MM.1S (cell line): Measurements from ENCODE around the gene SLC25A48.

ENCODE experiments used
- DNase-seq: peaks from one replicate; pipeline ENCODE4 v3.0.0-alpha.2; 2015
- H2AFZ ChIP-seq: fragments of 300-600 bp; sonication (generic); 2 replicates; pipeline ENCODE4 v1.6.0; 2016; ENCODE audit warnings: antibody characterized with exemption, low read length
- H3F3A ChIP-seq: fragments of 300-600 bp; sonication (generic); 2 replicates; pipeline ENCODE4 v1.6.1; 2016; ENCODE audit warnings: mild to moderate bottlenecking, antibody characterized with exemption, low read length, moderate library complexity, mixed read lengths; ENCODE audit not compliant: insufficient read depth
- H3K27ac ChIP-seq: fragments of 300-600 bp; sonication (generic); 2 replicates; pipeline ENCODE4 v1.5.1; 2016; ENCODE audit warnings: mild to moderate bottlenecking, low read length
- H3K27me3 ChIP-seq: fragments of 300-600 bp; sonication (generic); replicated peaks from 2 replicates; pipeline ENCODE4 v1.6.0; 2016; ENCODE audit warnings: low read length; ENCODE audit not compliant: insufficient read depth
- H3K36me3 ChIP-seq: fragments of 300-600 bp; sonication (generic); replicated peaks from 2 replicates; pipeline ENCODE4 v1.6.1; 2016; ENCODE audit warnings: mild to moderate bottlenecking, low read length, mixed read lengths; ENCODE audit not compliant: insufficient read depth
- H3K4me1 ChIP-seq: fragments of 300-600 bp; sonication (generic); 2 replicates; pipeline ENCODE4 v1.6.1; 2016; ENCODE audit warnings: low read length, mixed read lengths
- H3K4me2 ChIP-seq: fragments of 300-600 bp; sonication (generic); 2 replicates; pipeline ENCODE4 v1.6.0; 2016; ENCODE audit warnings: low read depth, low read length
- H3K4me3 ChIP-seq: fragments of 300-600 bp; sonication (generic); 2 replicates; pipeline ENCODE4 v1.5.1; 2016; ENCODE audit warnings: low read length, mixed read lengths
- H3K79me2 ChIP-seq: fragments of 300-600 bp; sonication (generic); 2 replicates; pipeline ENCODE4 v1.6.1; 2016; ENCODE audit warnings: mixed run types, low read length, mixed read lengths
- H3K9ac ChIP-seq: fragments of 300-600 bp; sonication (generic); 2 replicates; pipeline ENCODE4 v1.6.1; 2016; ENCODE audit warnings: low read length, mixed read lengths
- H3K9me2 ChIP-seq: fragments of 300-600 bp; sonication (generic); replicated peaks from 2 replicates; pipeline ENCODE4 v1.6.1; 2016; ENCODE audit warnings: mild to moderate bottlenecking, low read length, mixed read lengths; ENCODE audit not compliant: insufficient read depth
- H3K9me3 ChIP-seq: fragments of 300-600 bp; sonication (generic); replicated peaks from 2 replicates; pipeline ENCODE4 v1.6.1; 2016; ENCODE audit warnings: mild to moderate bottlenecking, low read length, mixed read lengths; ENCODE audit not compliant: insufficient read depth
- H4K20me1 ChIP-seq: fragments of 300-600 bp; sonication (generic); 2 replicates; pipeline ENCODE4 v1.6.1; 2016; ENCODE audit warnings: mild to moderate bottlenecking, low read length, moderate library complexity, mixed read lengths; ENCODE audit not compliant: insufficient read depth
- CTCF ChIP-seq: fragments of 300-600 bp; sonication (generic); IDR thresholded peaks from 2 replicates; pipeline ENCODE4 v1.5.1; 2016; ENCODE audit warnings: antibody characterized with exemption, low read length, mixed read lengths
- EZH2 ChIP-seq: fragments of 300-600 bp; sonication (generic); optimal IDR thresholded peaks from 2 replicates; pipeline ENCODE3; 2017; ENCODE audit warnings: low read depth, mild to moderate bottlenecking, antibody characterized with exemption, low read length, mixed read lengths
- EZH2phosphoT487 ChIP-seq: fragments of 300-600 bp; sonication (generic); IDR thresholded peaks from 2 replicates; pipeline ENCODE4 v1.6.1; 2018; ENCODE audit warnings: antibody characterized with exemption, low read length

The SLC25A48 gene

GRCh38 chr5:135825373-135826220, 8.9 kb upstream of the SLC25A48 start:
- Histone ChIP-seq H3K4me2 (no peak overlapping the region), H3F3A (no peaks in the 10 kb centered on the region), H3K27ac (no peak overlapping the region), H3K4me3 (no peak overlapping the region), H3K4me1 (no peaks in the 10 kb centered on the region), H4K20me1 (no peaks in the 10 kb centered on the region), H3K9me2 (no peaks in the 10 kb centered on the region), H3K27me3 (no peaks in the 10 kb centered on the region), H3K79me2 (no peaks in the 10 kb centered on the region), H3K36me3 (no peaks in the 10 kb centered on the region), H3K9me3 (no peaks in the 10 kb centered on the region), H2AFZ (no peak overlapping the region), H3K9ac (no peak overlapping the region)
- TF ChIP-seq EZH2 (no peak), EZH2phosphoT487 (no peak), CTCF (no peak)
- no peak for DNase-seq

DNA sequence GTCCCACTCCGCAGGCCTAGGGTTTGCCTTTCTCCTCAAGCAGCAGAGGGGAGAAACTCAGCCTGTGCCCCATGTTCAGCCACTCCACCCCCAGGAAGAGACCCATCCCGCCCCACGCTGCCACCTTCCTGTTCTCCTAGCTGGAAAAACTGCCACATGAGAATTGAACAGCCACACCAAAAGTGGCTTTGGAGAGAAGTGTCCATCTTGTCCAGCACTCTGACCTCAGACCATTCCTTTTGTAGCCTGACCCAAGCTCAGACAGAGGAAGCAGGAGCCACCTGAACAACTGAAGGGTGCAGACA, 8.3 kb upstream of the SLC25A48 start:
- Histone ChIP-seq H3K9me2 (no peaks in the 10 kb centered on the region), H3K36me3 (no peaks in the 10 kb centered on the region), H2AFZ (no peak overlapping the region), H3K9me3 (no peaks in the 10 kb centered on the region), H3K9ac (no peak overlapping the region), H4K20me1 (no peaks in the 10 kb centered on the region), H3K4me3 (no peak overlapping the region), H3K4me1 (no peaks in the 10 kb centered on the region), H3F3A (no peaks in the 10 kb centered on the region), H3K27me3 (no peaks in the 10 kb centered on the region), H3K4me2 (no peak overlapping the region), H3K79me2 (no peaks in the 10 kb centered on the region), H3K27ac (no peak overlapping the region)
- no peak for DNase-seq
- no peak for TF ChIP-seq EZH2
- TF ChIP-seq EZH2phosphoT487: no peak
- no peak for TF ChIP-seq CTCF

DNA sequence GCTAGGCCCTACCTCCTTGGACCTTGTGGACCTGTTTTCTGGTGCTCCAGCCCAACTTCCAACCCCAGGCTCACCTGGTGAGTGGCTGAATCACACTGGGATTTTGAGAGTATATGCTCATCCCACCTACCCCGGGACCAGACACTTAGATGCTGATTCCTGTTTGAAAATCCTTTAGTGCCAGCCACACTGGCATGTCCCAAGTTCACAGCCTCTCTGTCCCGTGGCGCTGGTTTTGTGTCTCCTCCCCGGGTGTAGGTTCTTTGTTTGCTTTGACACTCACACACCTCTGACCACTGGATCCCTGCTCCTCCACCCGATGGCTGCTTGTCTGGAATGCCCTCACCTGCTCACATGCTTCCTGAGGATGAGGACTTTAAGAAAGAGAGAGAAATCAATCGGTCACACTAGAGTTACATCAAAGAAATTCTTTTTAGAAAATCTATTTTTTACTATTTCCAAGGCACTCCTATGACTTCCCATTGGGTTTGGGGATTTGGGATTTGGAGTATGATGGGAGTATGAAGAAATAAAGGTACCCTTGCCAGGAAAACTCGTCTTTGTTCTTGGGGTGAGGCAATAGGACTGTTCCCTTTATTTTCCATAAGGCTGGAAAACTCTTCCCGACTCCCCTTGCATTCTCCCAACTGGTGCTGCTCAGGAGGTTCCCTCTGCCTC, 7.3 kb upstream of the SLC25A48 start:
- H3K4me3 ChIP-seq: no peak overlapping the region
- H3F3A ChIP-seq: no peaks in the 10 kb centered on the region
- H3K27me3 ChIP-seq: no peaks in the 10 kb centered on the region
- H3K27ac ChIP-seq: no peak overlapping the region
- H3K9me3 ChIP-seq: no peaks in the 10 kb centered on the region
- H2AFZ ChIP-seq: no peak overlapping the region
- no peak overlapping the region for H3K9ac ChIP-seq
- TF ChIP-seq EZH2: no peak
- no peak for TF ChIP-seq CTCF
- no peak for TF ChIP-seq EZH2phosphoT487
- no peaks in the 10 kb centered on the region for H3K79me2 ChIP-seq
- H3K9me2 ChIP-seq: no peaks in the 10 kb centered on the region
- no peak overlapping the region for H3K4me2 ChIP-seq
- no peaks in the 10 kb centered on the region for H4K20me1 ChIP-seq
- no peaks in the 10 kb centered on the region for H3K4me1 ChIP-seq
- no peak for DNase-seq
- no peaks in the 10 kb centered on the region for H3K36me3 ChIP-seq
